DOHH2 (cell line): ENCODE measurements around the gene PPP1R15B.

Experiments used
- H3F3A ChIP-seq: fragments of 200-600 bp; sonication (generic), shearing (Covaris generic); 2 replicates; pipeline ENCODE4 v1.6.0; 2016; ENCODE audit warnings: antibody characterized with exemption, mild to moderate bottlenecking; ENCODE audit not compliant: control insufficient read depth, insufficient read depth
- H3K27ac ChIP-seq: fragments of 200-600 bp; sonication (generic); 2 replicates; pipeline ENCODE4 v1.5.1; 2014; ENCODE audit warnings: low read depth, mild to moderate bottlenecking, low read length, moderate library complexity
- H3K27me3 ChIP-seq: fragments of 200-600 bp; sonication (generic); 2 replicates; pipeline ENCODE4 v1.6.1; 2014; ENCODE audit warnings: mild to moderate bottlenecking, low read length, mixed read lengths; ENCODE audit not compliant: control insufficient read depth
- H3K36me3 ChIP-seq: fragments of 200-600 bp; sonication (generic); 2 replicates; pipeline ENCODE4 v1.6.1; 2014; ENCODE audit warnings: mild to moderate bottlenecking, low read length, moderate library complexity, mixed read lengths; ENCODE audit not compliant: control insufficient read depth
- H3K4me1 ChIP-seq: fragments of 200-600 bp; sonication (generic); 2 replicates; pipeline ENCODE4 v1.6.1; 2014; ENCODE audit warnings: mild to moderate bottlenecking, low read length, mixed read lengths; ENCODE audit not compliant: control insufficient read depth
- H3K4me2 ChIP-seq: fragments of 200-600 bp; sonication (generic); 2 replicates; pipeline ENCODE4 v1.6.0; 2014; ENCODE audit warnings: mild to moderate bottlenecking, low read length, moderate library complexity
- H3K4me3 ChIP-seq: fragments of 200-600 bp; sonication (generic); 2 replicates; pipeline ENCODE4 v1.5.1; 2014; ENCODE audit warnings: mild to moderate bottlenecking, low read length, mixed read lengths
- H3K79me2 ChIP-seq: fragments of 200-600 bp; sonication (generic); 2 replicates; pipeline ENCODE4 v1.6.1; 2014; ENCODE audit warnings: mild to moderate bottlenecking, low read length, mixed read lengths; ENCODE audit not compliant: control insufficient read depth
- H3K9me2 ChIP-seq: fragments of 200-600 bp; sonication (generic); replicated peaks from 2 replicates; pipeline ENCODE4 v1.6.1; 2014; ENCODE audit warnings: mild to moderate bottlenecking, low read length, mixed read lengths; ENCODE audit not compliant: control insufficient read depth
- H3K9me3 ChIP-seq: fragments of 200-600 bp; sonication (generic); 2 replicates; pipeline ENCODE4 v1.6.1; 2014; ENCODE audit warnings: antibody characterized with exemption, low read length, mixed read lengths; ENCODE audit not compliant: control insufficient read depth, insufficient read depth
- H4K20me1 ChIP-seq: fragments of 200-600 bp; sonication (generic); 2 replicates; pipeline ENCODE4 v1.6.0; 2014; ENCODE audit warnings: low read depth, mild to moderate bottlenecking, antibody characterized with exemption, low read length, moderate library complexity; ENCODE audit not compliant: control insufficient read depth, insufficient read depth
- CTCF ChIP-seq: fragments of 200-600 bp; sonication (generic); IDR thresholded peaks from one replicate; pipeline ENCODE4 v1.5.1; 2014; ENCODE audit warnings: antibody characterized with exemption, mild to moderate bottlenecking, low read depth, low read length; ENCODE audit not compliant: poor library complexity, severe bottlenecking
- EZH2phosphoT487 ChIP-seq: fragments of 200-600 bp; sonication (generic); IDR thresholded peaks from 2 replicates; pipeline ENCODE4 v1.6.1; 2017; ENCODE audit warnings: borderline replicate concordance, mild to moderate bottlenecking, antibody characterized with exemption, low read length, moderate library complexity, mixed read lengths

PPP1R15B gene

DNA sequence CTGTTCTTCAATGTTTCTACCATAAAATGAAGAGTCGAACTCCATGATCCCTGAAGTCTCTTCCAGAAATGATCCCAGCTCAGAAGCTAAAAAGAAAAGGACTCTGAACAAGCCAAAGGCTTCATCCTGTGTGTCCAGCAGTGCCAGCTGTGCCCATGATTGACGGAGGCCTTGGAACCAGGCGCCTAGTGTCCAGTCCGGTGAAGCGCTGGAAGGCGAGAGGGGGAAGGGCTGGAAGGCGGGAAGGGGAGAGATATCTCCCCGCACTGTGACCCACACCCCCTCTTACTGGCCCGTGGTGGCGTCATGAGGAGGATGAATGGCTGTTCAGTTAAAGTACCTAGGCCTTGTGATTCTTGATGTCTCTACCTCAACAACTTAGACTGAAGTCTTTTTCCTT is 41.4 kb downstream of the PPP1R15B start:
- Histone ChIP-seq H3K4me1 (no peaks in the 10 kb centered on the region), H3K36me3 (no peaks in the 10 kb centered on the region), H3K27ac (no peak overlapping the region), H3K9me2 (no peaks in the 10 kb centered on the region), H4K20me1 (no peaks in the 10 kb centered on the region), H3K27me3 (peaks cover 43% of the 10 kb centered on the region), H3K4me3 (no peak overlapping the region), H3K4me2 (no peak overlapping the region), H3F3A (no peaks in the 10 kb centered on the region), H3K9me3 (no peaks in the 10 kb centered on the region), H3K79me2 (no peaks in the 10 kb centered on the region)
- no peak for TF ChIP-seq EZH2phosphoT487
- no peak for TF ChIP-seq CTCF

DNA sequence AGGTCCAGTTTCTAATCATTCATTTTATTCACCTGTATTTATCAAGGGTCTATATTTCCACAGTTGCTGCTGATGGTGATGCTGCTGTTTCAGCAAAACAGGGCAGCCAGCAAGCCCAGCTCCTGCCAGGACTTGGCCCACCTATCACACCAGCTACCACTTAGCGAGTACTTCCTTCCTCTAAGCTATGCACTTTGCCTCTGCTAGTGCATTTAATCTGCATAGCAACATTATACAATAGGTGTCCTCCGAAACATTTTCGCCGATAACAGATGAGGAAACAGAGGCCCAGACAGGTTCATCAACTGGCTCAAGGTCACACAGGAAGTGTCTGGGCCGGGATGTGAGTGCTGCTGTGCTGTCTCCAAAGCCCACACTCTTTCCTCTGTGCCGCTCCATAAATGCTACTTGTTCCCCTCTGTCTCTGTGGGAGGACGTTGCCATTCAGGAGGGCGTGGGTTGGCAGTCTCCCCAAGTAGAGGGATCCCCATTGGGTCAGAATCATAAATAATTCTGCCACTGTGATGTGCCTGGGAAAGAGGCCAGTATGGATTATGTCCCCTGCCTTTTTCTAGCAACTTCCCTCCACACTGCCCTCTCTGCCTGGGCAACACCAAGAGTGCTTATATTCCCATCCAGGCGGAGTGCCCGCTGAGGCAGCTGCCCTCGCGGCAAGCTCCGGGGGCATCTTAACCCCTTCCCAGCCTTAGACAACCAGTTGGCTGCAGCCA is 42.5 kb downstream of the PPP1R15B start:
- Histone ChIP-seq H4K20me1 (no peaks in the 10 kb centered on the region), H3K27ac (no peak overlapping the region), H3K36me3 (no peaks in the 10 kb centered on the region), H3K79me2 (no peaks in the 10 kb centered on the region), H3K27me3 (peaks cover 42% of the 10 kb centered on the region), H3K4me3 (no peak overlapping the region), H3F3A (no peaks in the 10 kb centered on the region), H3K9me2 (no peaks in the 10 kb centered on the region), H3K9me3 (no peaks in the 10 kb centered on the region), H3K4me2 (no peak overlapping the region), H3K4me1 (no peaks in the 10 kb centered on the region)
- no peak for TF ChIP-seq CTCF
- no peak for TF ChIP-seq EZH2phosphoT487

GRCh38 chr1:204367956-204368355 is 43.7 kb downstream of the PPP1R15B start:
- no peaks in the 10 kb centered on the region for H3K79me2 ChIP-seq
- TF ChIP-seq CTCF = no peak
- no peaks in the 10 kb centered on the region for H4K20me1 ChIP-seq
- H3K36me3 ChIP-seq = no peaks in the 10 kb centered on the region
- no peaks in the 10 kb centered on the region for H3K9me2 ChIP-seq
- H3K4me3 ChIP-seq = no peak overlapping the region
- no peak overlapping the region for H3K27ac ChIP-seq
- H3K9me3 ChIP-seq = no peaks in the 10 kb centered on the region
- peaks cover 37% of the 10 kb centered on the region for H3K27me3 ChIP-seq
- H3F3A ChIP-seq = no peaks in the 10 kb centered on the region
- no peak overlapping the region for H3K4me2 ChIP-seq
- H3K4me1 ChIP-seq = peaks cover 6% of the 10 kb centered on the region
